Peyer's patch (tissue), 4 donors: Measurements from ENCODE around the gene CEMIP2. TPM values are rescaled to one million over a fixed set of nuclear protein-coding genes. Genes with fewer than 3 reads are reported as not detected.

Source experiments
- DNase-seq, 3 donors: peaks; one replicate each; pipeline ENCODE4 v3.0.0-alpha.2; 2017 to 2019
- H3K27ac ChIP-seq, 4 donors: fragments of 200-600 bp; sonication (generic); one replicate each; pipeline ENCODE4 v1.5.1; 2016 to 2019
- H3K27me3 ChIP-seq, 2 donors: fragments of 200-600 bp; sonication (generic); one replicate each; pipeline ENCODE4 v1.5.1; 2019
- H3K36me3 ChIP-seq, 3 donors: fragments of 200-600 bp; sonication (generic); one replicate each; pipeline ENCODE4 v1.5.1; 2016 to 2019
- H3K4me1 ChIP-seq, 4 donors: fragments of 200-600 bp; sonication (generic); one replicate each; pipeline ENCODE4 v1.5.1; 2016 to 2019
- H3K4me3 ChIP-seq, 4 donors: fragments of 200-600 bp; sonication (generic); 1 replicate in 3 of 4; 2 replicates in 1 of 4; pipeline ENCODE4 v1.5.1; 2016 to 2019; ENCODE audit warnings: mild to moderate bottlenecking in 1 of 4
- H3K9me3 ChIP-seq, 4 donors: fragments of 200-600 bp; sonication (generic); one replicate each; pipeline ENCODE4 v1.5.1; 2016 to 2019; ENCODE audit warnings: mild to moderate bottlenecking in 1 of 4
- POLR2A ChIP-seq, 2 donors: fragments of 450-650 bp; IDR thresholded peaks; one replicate each; pipeline ENCODE4 v1.5.1; 2017; ENCODE audit warnings: antibody characterized with exemption in 2 of 2, mild to moderate bottlenecking in 2 of 2, moderate library complexity in 2 of 2
- total RNA-seq, 4 donors: library from RNA; depleted of rRNA; stranded (reverse); fragments of >200 nt; gene quantifications; one replicate each; pipeline ENCODE4 v1.1.0, GENCODE V29; 2016
- TF ChIP-seq, protein P1 (sequence below), 6 experiments: fragments of 450-650 bp in 4 of 6; fragments of 200-600 bp in 2 of 6; sonication (generic) in 1 of 6; IDR thresholded peaks; one replicate each; pipeline ENCODE4 v1.5.1; 2017 to 2019; ENCODE audit warnings: antibody characterized with exemption in 6 of 6, mild to moderate bottlenecking in 3 of 6, moderate library complexity in 1 of 6

CEMIP2 gene
- total RNA-seq, 4 donors from 2014 or later: 79.2 to 243 (median 215) TPM

DNA sequence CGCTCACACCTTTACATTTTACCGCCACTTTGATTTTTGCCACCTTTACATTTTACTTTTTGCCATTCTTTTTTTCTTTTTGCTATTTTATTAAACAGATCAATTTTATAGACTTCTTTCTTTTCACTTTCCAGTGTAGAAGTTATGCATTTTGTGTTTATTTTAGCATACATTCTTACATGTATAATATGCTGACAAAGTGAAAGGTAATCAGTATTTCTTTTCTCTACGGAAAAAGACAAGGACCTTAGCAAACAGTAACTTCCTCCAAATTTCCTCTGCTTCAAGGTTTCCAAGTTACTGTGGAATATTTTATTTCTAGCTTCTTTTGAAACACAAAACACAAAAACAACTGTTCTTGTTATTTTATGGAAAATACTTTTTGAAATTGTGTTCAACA, 97.0 kb downstream of the CEMIP2 start:
- Histone ChIP-seq H3K36me3 (no peaks in the 10 kb centered on the region), H3K4me3 (no peak overlapping the region), H3K27ac (no peak overlapping the region), H3K9me3 (no peaks in the 10 kb centered on the region), H3K4me1 (peaks cover 0 to 8% (median 0%) of the 10 kb centered on the region in 4 donors), H3K27me3 (no peaks in the 10 kb centered on the region)
- no peak for DNase-seq
- no peak for TF ChIP-seq POLR2A (IDR thresholded peaks at IDR 0.05)
- TF ChIP-seq, protein P1, sequence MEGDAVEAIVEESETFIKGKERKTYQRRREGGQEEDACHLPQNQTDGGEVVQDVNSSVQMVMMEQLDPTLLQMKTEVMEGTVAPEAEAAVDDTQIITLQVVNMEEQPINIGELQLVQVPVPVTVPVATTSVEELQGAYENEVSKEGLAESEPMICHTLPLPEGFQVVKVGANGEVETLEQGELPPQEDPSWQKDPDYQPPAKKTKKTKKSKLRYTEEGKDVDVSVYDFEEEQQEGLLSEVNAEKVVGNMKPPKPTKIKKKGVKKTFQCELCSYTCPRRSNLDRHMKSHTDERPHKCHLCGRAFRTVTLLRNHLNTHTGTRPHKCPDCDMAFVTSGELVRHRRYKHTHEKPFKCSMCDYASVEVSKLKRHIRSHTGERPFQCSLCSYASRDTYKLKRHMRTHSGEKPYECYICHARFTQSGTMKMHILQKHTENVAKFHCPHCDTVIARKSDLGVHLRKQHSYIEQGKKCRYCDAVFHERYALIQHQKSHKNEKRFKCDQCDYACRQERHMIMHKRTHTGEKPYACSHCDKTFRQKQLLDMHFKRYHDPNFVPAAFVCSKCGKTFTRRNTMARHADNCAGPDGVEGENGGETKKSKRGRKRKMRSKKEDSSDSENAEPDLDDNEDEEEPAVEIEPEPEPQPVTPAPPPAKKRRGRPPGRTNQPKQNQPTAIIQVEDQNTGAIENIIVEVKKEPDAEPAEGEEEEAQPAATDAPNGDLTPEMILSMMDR (IDR thresholded peaks at IDR 0.05): no peak

DNA sequence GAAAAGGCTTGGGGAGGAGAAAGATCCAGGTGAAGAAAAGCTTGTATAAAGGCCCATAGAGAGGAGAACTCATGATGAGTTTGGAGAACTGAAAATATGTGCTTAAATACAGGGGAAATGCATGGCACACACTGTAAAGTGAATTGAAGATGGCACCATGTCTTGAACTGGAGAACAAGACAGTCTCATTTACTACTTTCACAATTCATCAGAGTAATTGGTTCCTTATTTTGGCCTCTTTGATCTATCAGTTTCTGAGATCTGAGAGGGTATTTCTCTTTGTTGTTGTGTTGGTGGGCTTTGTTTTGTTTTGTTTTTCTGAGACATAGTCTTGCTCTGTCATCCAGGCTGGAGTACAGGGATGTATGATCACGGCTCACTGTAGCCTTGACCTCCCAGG, 98.2 kb downstream of the CEMIP2 start:
- peaks cover 0 to 4% (median 0%) of the 10 kb centered on the region in 4 donors for H3K4me1 ChIP-seq
- no peak overlapping the region for H3K4me3 ChIP-seq
- no peaks in the 10 kb centered on the region for H3K27me3 ChIP-seq
- no peak overlapping the region for H3K27ac ChIP-seq
- TF ChIP-seq, protein P1 (IDR thresholded peaks at IDR 0.05): no peak
- TF ChIP-seq POLR2A (IDR thresholded peaks at IDR 0.05): no peak
- no peaks in the 10 kb centered on the region for H3K36me3 ChIP-seq
- no peak for DNase-seq
- no peaks in the 10 kb centered on the region for H3K9me3 ChIP-seq

DNA sequence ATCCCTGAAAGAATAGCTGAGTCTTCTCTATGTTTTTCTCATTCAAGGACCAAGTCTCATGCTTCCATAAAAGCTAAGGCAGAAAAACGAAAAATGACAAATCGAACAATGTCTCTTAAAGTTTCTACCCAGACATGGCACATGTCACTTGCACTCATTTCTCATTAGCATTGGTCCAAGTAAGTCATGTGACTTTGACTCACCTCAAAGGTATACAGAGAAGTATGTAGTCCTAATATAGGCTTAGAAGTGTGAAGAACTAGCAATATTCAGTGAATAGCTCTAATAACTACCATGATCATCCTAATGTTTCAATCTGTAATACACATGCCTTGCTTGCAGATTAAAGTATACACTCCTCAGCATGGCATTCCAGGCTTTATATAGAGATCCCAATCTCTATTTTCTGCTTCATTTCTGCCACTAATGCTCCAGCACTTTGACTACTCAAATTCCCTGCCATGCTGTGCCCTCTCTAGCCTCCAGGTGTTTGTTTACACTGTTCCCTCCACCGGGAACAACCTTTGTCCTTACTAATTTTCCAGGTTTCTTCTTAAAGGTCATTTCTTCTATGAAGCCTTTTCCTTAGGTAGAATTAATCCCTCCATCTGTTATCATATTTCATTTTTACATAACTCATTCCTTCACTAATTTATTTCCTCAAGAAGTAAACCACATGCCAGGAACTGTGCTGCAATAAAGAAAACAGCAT, 98.9 kb downstream of the CEMIP2 start:
- no peaks in the 10 kb centered on the region for H3K9me3 ChIP-seq
- H3K27me3 ChIP-seq: no peaks in the 10 kb centered on the region
- no peaks in the 10 kb centered on the region for H3K36me3 ChIP-seq
- H3K27ac ChIP-seq: no peak overlapping the region
- H3K4me1 ChIP-seq: peaks cover 0 to 4% (median 0%) of the 10 kb centered on the region in 4 donors
- no peak for DNase-seq
- TF ChIP-seq, protein P1 (IDR thresholded peaks at IDR 0.05): peak in 3 of 6 experiments; percentile 17 to 34 (median 23)
- TF ChIP-seq POLR2A (IDR thresholded peaks at IDR 0.05): no peak
- H3K4me3 ChIP-seq: no peak overlapping the region

DNA sequence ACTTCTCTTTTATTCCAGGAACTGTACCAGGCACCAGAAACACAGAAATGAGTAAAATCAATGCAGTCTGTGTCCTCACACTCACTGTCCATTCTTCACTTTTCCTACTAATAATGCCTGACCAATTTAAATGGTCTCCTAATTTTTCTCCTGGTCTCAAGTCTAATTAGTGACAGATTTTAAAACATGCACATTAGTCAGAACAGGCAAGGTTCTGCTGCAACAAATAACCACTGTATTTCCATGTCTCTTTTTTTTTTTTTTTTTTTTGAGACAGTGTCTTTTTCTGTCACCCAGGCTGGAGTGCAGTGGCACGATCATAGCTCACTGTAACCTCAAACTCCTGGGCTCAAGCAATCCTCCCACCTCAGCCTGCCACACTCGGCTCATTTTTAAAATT, 99.6 kb downstream of the CEMIP2 start:
- Histone ChIP-seq H3K4me1 (peaks cover 0 to 4% (median 0%) of the 10 kb centered on the region in 4 donors), H3K27ac (no peak overlapping the region), H3K27me3 (no peaks in the 10 kb centered on the region), H3K36me3 (no peaks in the 10 kb centered on the region), H3K9me3 (no peaks in the 10 kb centered on the region), H3K4me3 (no peak overlapping the region)
- TF ChIP-seq POLR2A (IDR thresholded peaks at IDR 0.05): no peak
- TF ChIP-seq, protein P1 (IDR thresholded peaks at IDR 0.05): no peak
- no peak for DNase-seq

DNA sequence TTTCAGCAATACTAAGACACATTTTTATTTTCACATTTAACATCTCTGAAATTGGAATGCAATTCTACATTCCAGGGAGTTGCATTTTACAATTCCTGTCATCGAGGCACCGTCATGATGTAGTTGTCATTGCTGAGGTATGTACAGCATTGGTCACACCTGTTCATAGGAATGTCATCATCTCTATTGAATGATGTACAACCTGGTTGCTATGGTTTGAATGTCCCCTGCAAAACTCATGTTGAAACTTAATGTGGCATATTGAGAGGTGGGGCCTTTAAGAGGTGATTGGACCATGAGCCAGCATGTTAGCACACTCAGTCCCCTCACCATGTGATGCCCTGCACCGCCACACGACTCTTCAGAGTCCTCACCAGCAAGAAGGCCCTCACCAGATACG, 103.1 kb downstream of the CEMIP2 start:
- no peaks in the 10 kb centered on the region for H3K27me3 ChIP-seq
- TF ChIP-seq, protein P1 (IDR thresholded peaks at IDR 0.05): no peak
- TF ChIP-seq POLR2A (IDR thresholded peaks at IDR 0.05): no peak
- DNase-seq: no peak
- H3K27ac ChIP-seq: no peak overlapping the region
- peaks cover 0 to 4% (median 0%) of the 10 kb centered on the region in 4 donors for H3K4me1 ChIP-seq
- H3K36me3 ChIP-seq: no peaks in the 10 kb centered on the region
- no peak overlapping the region for H3K4me3 ChIP-seq
- no peaks in the 10 kb centered on the region for H3K9me3 ChIP-seq
